Right atrium auricular region (tissue), 2 donors: ENCODE measurements around the gene ERC2. TPM values are rescaled to one million over a fixed set of nuclear protein-coding genes. Genes with fewer than 3 reads are reported as not detected.

Experiments used
- DNase-seq: peaks from one replicate; pipeline ENCODE4 v3.0.0-alpha.2; 2019; ENCODE audit warnings: low spot score
- H3K27ac ChIP-seq, 2 donors: fragments of 200-600 bp; sonication (generic); 1 replicate in 1 of 2; 2 replicates in 1 of 2; pipeline ENCODE4 v1.5.1; 2016 to 2019
- H3K27me3 ChIP-seq, 2 donors: fragments of 200-600 bp; sonication (generic); one replicate each; pipeline versions ENCODE4 v1.5.1 to v1.6.0; 2017 to 2019
- H3K36me3 ChIP-seq: fragments of 200-600 bp; sonication (generic); one replicate; pipeline ENCODE4 v1.5.1; 2016
- H3K4me1 ChIP-seq, 2 donors: fragments of 200-600 bp; sonication (generic); one replicate each; pipeline versions ENCODE4 v1.5.1 to v1.6.0; 2017 to 2019
- H3K4me3 ChIP-seq, 2 donors: fragments of 200-600 bp; sonication (generic); 1 replicate in 1 of 2; 2 replicates in 1 of 2; pipeline ENCODE4 v1.5.1; 2017 to 2019; ENCODE audit warnings: mild to moderate bottlenecking in 1 of 2, moderate library complexity in 1 of 2
- H3K9me3 ChIP-seq, 2 donors: fragments of 200-600 bp; sonication (generic); one replicate each; pipeline ENCODE4 v1.5.1; 2019
- CTCF ChIP-seq, 2 donors: fragments of 200-600 bp; sonication (generic); IDR thresholded peaks; one replicate each; pipeline ENCODE4 v1.5.1; 2019; ENCODE audit warnings: antibody characterized with exemption in 2 of 2
- total RNA-seq, 2 donors: library from RNA; depleted of rRNA; stranded (reverse); fragments of >200 nt; gene quantifications; one replicate each; pipeline ENCODE4 v1.1.0, GENCODE V29; 2016

ERC2 gene
- total RNA-seq, 2 donors from 2014 or later = 2.9 to 4.0 TPM

GRCh38 chr3:56356808-56357207 is 111.5 kb downstream of the ERC2 start:
- H3K4me3 ChIP-seq = no peak overlapping the region
- H3K4me1 ChIP-seq = no peaks in the 10 kb centered on the region
- H3K36me3 ChIP-seq = no peaks in the 10 kb centered on the region
- H3K27me3 ChIP-seq = no peaks in the 10 kb centered on the region
- no peak overlapping the region for H3K27ac ChIP-seq
- no peak for DNase-seq
- H3K9me3 ChIP-seq = no peaks in the 10 kb centered on the region
- no peak for TF ChIP-seq CTCF (IDR thresholded peaks at IDR 0.05)

GRCh38 chr3:56355570-56356185 is 112.6 kb downstream of the ERC2 start:
- no peak for DNase-seq
- Histone ChIP-seq H3K4me3 (no peak overlapping the region), H3K4me1 (no peaks in the 10 kb centered on the region), H3K9me3 (no peaks in the 10 kb centered on the region), H3K36me3 (no peaks in the 10 kb centered on the region), H3K27ac (no peak overlapping the region), H3K27me3 (no peaks in the 10 kb centered on the region)
- no peak for TF ChIP-seq CTCF (IDR thresholded peaks at IDR 0.05)

- Histone ChIP-seq H3K4me1 (no peaks in the 10 kb centered on the region), H3K27ac (no peak overlapping the region), H3K4me3 (no peak overlapping the region), H3K27me3 (no peaks in the 10 kb centered on the region), H3K9me3 (no peaks in the 10 kb centered on the region), H3K36me3 (no peaks in the 10 kb centered on the region)
- DNase-seq = no peak
- TF ChIP-seq CTCF (IDR thresholded peaks at IDR 0.05) = no peak
Observed at GRCh38 chr3:56351537-56351936, 116.7 kb downstream of the ERC2 start.

GRCh38 chr3:56347219-56347871 is 120.9 kb downstream of the ERC2 start:
- no peaks in the 10 kb centered on the region for H3K4me1 ChIP-seq
- peak in 1 of 2 donors; percentile 38 for TF ChIP-seq CTCF (IDR thresholded peaks at IDR 0.05)
- H3K4me3 ChIP-seq = no peak overlapping the region
- no peaks in the 10 kb centered on the region for H3K36me3 ChIP-seq
- H3K9me3 ChIP-seq = no peaks in the 10 kb centered on the region
- DNase-seq = no peak
- H3K27me3 ChIP-seq = no peaks in the 10 kb centered on the region
- no peak overlapping the region for H3K27ac ChIP-seq

GRCh38 chr3:56342475-56342874 is 125.8 kb downstream of the ERC2 start:
- no peaks in the 10 kb centered on the region for H3K4me1 ChIP-seq
- H3K36me3 ChIP-seq = no peaks in the 10 kb centered on the region
- no peak overlapping the region for H3K27ac ChIP-seq
- TF ChIP-seq CTCF (IDR thresholded peaks at IDR 0.05) = no peak
- DNase-seq = no peak
- no peaks in the 10 kb centered on the region for H3K27me3 ChIP-seq
- no peak overlapping the region for H3K4me3 ChIP-seq
- H3K9me3 ChIP-seq = no peaks in the 10 kb centered on the region

GRCh38 chr3:56339671-56340070 is 128.6 kb downstream of the ERC2 start:
- no peak for DNase-seq
- no peak overlapping the region for H3K27ac ChIP-seq
- TF ChIP-seq CTCF (IDR thresholded peaks at IDR 0.05) = no peak
- no peaks in the 10 kb centered on the region for H3K27me3 ChIP-seq
- no peaks in the 10 kb centered on the region for H3K36me3 ChIP-seq
- no peaks in the 10 kb centered on the region for H3K9me3 ChIP-seq
- H3K4me1 ChIP-seq = no peaks in the 10 kb centered on the region
- no peak overlapping the region for H3K4me3 ChIP-seq
